DND-41 (cell line): ENCODE measurements around the gene PEPD.

ENCODE experiments used
- ATAC-seq: fragments of 200-7000 bp; cut with Tn5 transposase; 3 replicates; pipeline ENCODE4 v1.9.1; 2021; ENCODE audit warnings: low read depth; ENCODE audit not compliant: insufficient read depth
- DNase-seq: peaks from one replicate; pipeline ENCODE4 v3.0.0-alpha.2; 2020
- H2AFZ ChIP-seq: 2 replicates; pipeline ENCODE4 v1.6.0; 2012; ENCODE audit warnings: low read depth, low read length
- H3K27ac ChIP-seq: 2 replicates; pipeline ENCODE4 v1.5.1; 2012; ENCODE audit warnings: low read length, inconsistent platforms
- H3K27me3 ChIP-seq: fragments of 200-600 bp; sonication (generic); 2 replicates; pipeline ENCODE4 v1.6.0; 2012; ENCODE audit warnings: low read length, mild to moderate bottlenecking, inconsistent platforms; ENCODE audit not compliant: insufficient read depth, poor library complexity
- H3K36me3 ChIP-seq: 2 replicates; pipeline ENCODE4 v1.5.1; 2012; ENCODE audit warnings: low read length, inconsistent platforms; ENCODE audit not compliant: insufficient read depth
- H3K4me1 ChIP-seq: 2 replicates; pipeline ENCODE4 v1.5.1; 2012; ENCODE audit warnings: mild to moderate bottlenecking, low read length; ENCODE audit not compliant: insufficient read depth
- H3K4me2 ChIP-seq: 2 replicates; pipeline ENCODE4 v1.6.0; 2012; ENCODE audit warnings: mild to moderate bottlenecking, moderate library complexity, low read length, inconsistent platforms; ENCODE audit not compliant: insufficient read depth
- H3K4me3 ChIP-seq, 2 experiments: fragments of 200-600 bp in 1 of 2; shearing (Covaris generic) in 1 of 2; 2 replicates each; pipeline ENCODE4 v1.5.1; 2012 to 2016; ENCODE audit warnings: inconsistent platforms in 2 of 2, low read length in 2 of 2, mild to moderate bottlenecking in 2 of 2, low read depth in 1 of 2, moderate library complexity in 1 of 2
- H3K79me2 ChIP-seq: 2 replicates; pipeline ENCODE4 v1.6.0; 2012; ENCODE audit warnings: low read length, inconsistent platforms; ENCODE audit not compliant: insufficient read depth
- H3K9ac ChIP-seq: 2 replicates; pipeline ENCODE4 v1.6.0; 2012; ENCODE audit warnings: low read depth, mild to moderate bottlenecking, inconsistent platforms, low read length, moderate library complexity
- H3K9me3 ChIP-seq: 2 replicates; pipeline ENCODE4 v1.5.1; 2012; ENCODE audit warnings: low read length, moderate library complexity, mild to moderate bottlenecking, inconsistent platforms; ENCODE audit not compliant: insufficient read depth, severe bottlenecking
- H4K20me1 ChIP-seq: 2 replicates; pipeline ENCODE4 v1.6.0; 2012; ENCODE audit warnings: low read length; ENCODE audit not compliant: insufficient read depth
- EZH2 ChIP-seq: IDR thresholded peaks from 3 replicates; pipeline ENCODE4 v1.6.1; 2012; ENCODE audit warnings: borderline replicate concordance, low read depth, mild to moderate bottlenecking, moderate library complexity, low read length, inconsistent platforms; ENCODE audit not compliant: severe bottlenecking
- TF ChIP-seq, protein P1 (sequence below): IDR thresholded peaks from 2 replicates; pipeline ENCODE4 v1.5.1; 2012; ENCODE audit warnings: borderline replicate concordance, low read length, moderate library complexity, mild to moderate bottlenecking; ENCODE audit not compliant: poor library complexity, severe bottlenecking; ENCODE audit errors: extremely low read depth

The PEPD gene

GRCh38 chr19:33432015-33432414 lies 89.6 kb downstream of the PEPD start:
- Histone ChIP-seq H3K9ac (no peak overlapping the region), H3K4me2 (no peak overlapping the region), H2AFZ (no peak overlapping the region), H3K79me2 (no peaks in the 10 kb centered on the region), H3K4me3 (no peak overlapping the region), H3K9me3 (no peaks in the 10 kb centered on the region), H4K20me1 (peaks cover 15% of the 10 kb centered on the region; the same call in 1 of the 2 replicates), H3K4me1 (no peaks in the 10 kb centered on the region), H3K27ac (no peak overlapping the region), H3K36me3 (no peaks in the 10 kb centered on the region), H3K27me3 (no peaks in the 10 kb centered on the region)
- TF ChIP-seq, protein P1, sequence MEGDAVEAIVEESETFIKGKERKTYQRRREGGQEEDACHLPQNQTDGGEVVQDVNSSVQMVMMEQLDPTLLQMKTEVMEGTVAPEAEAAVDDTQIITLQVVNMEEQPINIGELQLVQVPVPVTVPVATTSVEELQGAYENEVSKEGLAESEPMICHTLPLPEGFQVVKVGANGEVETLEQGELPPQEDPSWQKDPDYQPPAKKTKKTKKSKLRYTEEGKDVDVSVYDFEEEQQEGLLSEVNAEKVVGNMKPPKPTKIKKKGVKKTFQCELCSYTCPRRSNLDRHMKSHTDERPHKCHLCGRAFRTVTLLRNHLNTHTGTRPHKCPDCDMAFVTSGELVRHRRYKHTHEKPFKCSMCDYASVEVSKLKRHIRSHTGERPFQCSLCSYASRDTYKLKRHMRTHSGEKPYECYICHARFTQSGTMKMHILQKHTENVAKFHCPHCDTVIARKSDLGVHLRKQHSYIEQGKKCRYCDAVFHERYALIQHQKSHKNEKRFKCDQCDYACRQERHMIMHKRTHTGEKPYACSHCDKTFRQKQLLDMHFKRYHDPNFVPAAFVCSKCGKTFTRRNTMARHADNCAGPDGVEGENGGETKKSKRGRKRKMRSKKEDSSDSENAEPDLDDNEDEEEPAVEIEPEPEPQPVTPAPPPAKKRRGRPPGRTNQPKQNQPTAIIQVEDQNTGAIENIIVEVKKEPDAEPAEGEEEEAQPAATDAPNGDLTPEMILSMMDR: no peak
- TF ChIP-seq EZH2: no peak
- ATAC-seq (no peak), DNase-seq (no peak)

DNA sequence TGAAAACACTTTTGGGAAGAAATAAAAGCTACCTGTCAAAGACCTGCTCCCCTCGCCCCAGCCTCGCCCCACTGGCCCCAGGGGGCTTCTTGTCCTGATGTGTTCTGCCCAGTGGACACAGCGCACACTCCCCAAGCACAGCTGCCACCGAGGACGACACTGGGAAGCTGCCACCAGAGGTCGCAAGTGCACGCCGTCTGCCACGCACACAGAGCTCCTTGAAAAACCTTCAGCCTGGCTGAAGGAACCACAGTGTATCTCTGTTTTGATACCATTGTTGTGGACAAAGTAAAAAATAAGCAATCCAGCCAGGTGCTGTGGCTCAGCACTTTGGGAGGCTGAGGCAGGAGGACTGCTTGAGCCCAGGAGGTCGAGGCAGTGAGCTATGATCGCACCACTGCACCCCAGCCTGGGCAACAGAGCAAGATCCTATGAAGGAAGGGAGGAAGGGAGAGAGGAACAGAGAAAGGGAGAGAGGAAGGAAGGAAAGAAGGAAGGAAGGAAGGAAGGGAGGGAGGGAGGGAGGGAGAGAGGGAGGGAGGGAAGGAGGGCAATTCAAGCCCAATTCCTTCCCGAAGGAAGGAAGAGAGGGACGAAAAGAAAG lies 90.8 kb downstream of the PEPD start:
- TF ChIP-seq, protein P1: peak; percentile 89
- no peak for TF ChIP-seq EZH2
- Histone ChIP-seq H3K79me2 (no peaks in the 10 kb centered on the region), H3K9me3 (no peaks in the 10 kb centered on the region), H3K27ac (no peak overlapping the region), H3K4me3 (no peak overlapping the region), H3K4me1 (no peaks in the 10 kb centered on the region), H3K27me3 (no peaks in the 10 kb centered on the region), H2AFZ (no peak overlapping the region), H3K36me3 (no peaks in the 10 kb centered on the region), H4K20me1 (peaks cover 18% of the 10 kb centered on the region; the same call in 1 of the 2 replicates), H3K4me2 (no peak overlapping the region), H3K9ac (no peak overlapping the region)
- peak; percentile 70 for DNase-seq
- peak; percentile 97 for ATAC-seq

GRCh38 chr19:33429891-33430673 lies 91.5 kb downstream of the PEPD start:
- Histone ChIP-seq H3K27me3 (no peaks in the 10 kb centered on the region), H3K4me3 (no peak overlapping the region), H3K79me2 (no peaks in the 10 kb centered on the region), H2AFZ (no peak overlapping the region), H3K9ac (no peak overlapping the region), H3K4me2 (no peak overlapping the region), H4K20me1 (peaks cover 18% of the 10 kb centered on the region; the same call in 1 of the 2 replicates), H3K27ac (no peak overlapping the region), H3K4me1 (no peaks in the 10 kb centered on the region), H3K36me3 (no peaks in the 10 kb centered on the region), H3K9me3 (no peaks in the 10 kb centered on the region)
- ATAC-seq (peak; percentile 31; the same call in 2 of the 3 replicates), DNase-seq (peak; percentile 14)
- TF ChIP-seq, protein P1: no peak
- no peak for TF ChIP-seq EZH2
